K562 (cell line): Measurements from ENCODE around the gene ANTXRL.

Source experiments
- ATF2 ChIP-seq: sonication (generic); formaldehyde crosslinking; IDR thresholded peaks from 2 replicates; pipeline ENCODE4 v1.8.1; 2022; ENCODE audit warnings: missing genetic modification reagents
- BCLAF1 ChIP-seq, 2 experiments: fragments of 450-650 bp in 1 of 2; IDR thresholded peaks; 2 replicates each; pipeline ENCODE4 v1.6.1; 2011 to 2017; ENCODE audit warnings: low read depth in 2 of 2, antibody characterized with exemption in 1 of 2, borderline replicate concordance in 1 of 2, low read length in 1 of 2, mild to moderate bottlenecking in 1 of 2, mixed read lengths in 1 of 2; ENCODE audit not compliant: control insufficient read depth in 1 of 2
- FIP1L1 ChIP-seq: fragments of 200-400 bp; formaldehyde crosslinking; IDR thresholded peaks from 2 replicates; pipeline ENCODE4 v1.6.1; 2018; ENCODE audit warnings: mild to moderate bottlenecking, low read depth, low read length; ENCODE audit not compliant: poor library complexity, severe bottlenecking
- HDGF ChIP-seq: fragments of 450-650 bp; IDR thresholded peaks from 2 replicates; pipeline ENCODE4 v1.6.1; 2016
- NFE2 ChIP-seq: IDR thresholded peaks from 2 replicates; pipeline ENCODE4 v1.6.1; 2014; ENCODE audit warnings: antibody characterized with exemption, low read depth
- NKRF ChIP-seq: fragments of 450-650 bp; IDR thresholded peaks from 2 replicates; pipeline ENCODE4 v1.6.1; 2016; ENCODE audit warnings: borderline replicate concordance
- POLR2AphosphoS5 ChIP-seq: IDR thresholded peaks from 2 replicates; pipeline ENCODE4 v1.6.1; 2011; ENCODE audit warnings: mild to moderate bottlenecking, low read depth, low read length, moderate library complexity; ENCODE audit not compliant: control insufficient read depth, insufficient read depth
- PYGO2 ChIP-seq: fragments of 450-650 bp; IDR thresholded peaks from 2 replicates; pipeline ENCODE4 v1.6.1; 2016; ENCODE audit warnings: mild to moderate bottlenecking, missing genetic modification characterization, moderate library complexity, missing compliant biosample characterization
- SRF ChIP-seq, 2 experiments: fragments of 250-450, 450-650 bp in 1 of 2; sonication (Bioruptor Pico) in 1 of 2; sonication (generic) in 1 of 2; formaldehyde crosslinking; IDR thresholded peaks; 2 replicates each; pipeline versions ENCODE4 v1.5.0 to v1.5.1; 2020 to 2022; ENCODE audit warnings: mild to moderate bottlenecking in 1 of 2, missing genetic modification reagents in 1 of 2
- TBL1XR1 ChIP-seq, 2 experiments: IDR thresholded peaks; 2 replicates each; pipeline ENCODE4 v1.6.1; 2012; ENCODE audit warnings: improper control_type of control experiment in 2 of 2, low read length in 2 of 2, mild to moderate bottlenecking in 1 of 2
- ZNF398 ChIP-seq: fragments of 250-450 bp; sonication (Bioruptor Pico); IDR thresholded peaks from 2 replicates; pipeline ENCODE4 v1.8.0; 2021; ENCODE audit warnings: moderate library complexity, mild to moderate bottlenecking, inconsistent platforms

- TF ChIP-seq NKRF (no peak), POLR2AphosphoS5 (no peak), TBL1XR1 (IDR thresholded peaks at IDR 0.05; ENCODE audit: low read length in 2 of 2) (no peak), ZNF398 (no peak), FIP1L1 (no peak), ATF2 (CRISPR knock-in tag) (no peak), SRF (CRISPR knock-in tag; IDR thresholded peaks at IDR 0.05) (no peak), HDGF (no peak), BCLAF1 (IDR thresholded peaks at IDR 0.05; ENCODE audit: borderline replicate concordance in 1 of 2, control insufficient read depth in 1 of 2, low read depth in 2 of 2, low read length in 1 of 2) (no peak), NFE2 (no peak), PYGO2 (tag) (no peak)
Measured at GRCh38 chr10:46293832-46294640, 7.2 kb downstream of the ANTXRL start.
